Measurements from ENCODE around the gene SERTAD2. TPM values are rescaled to one million over a fixed set of nuclear protein-coding genes. Genes with fewer than 3 reads are reported as not detected.

The SERTAD2 gene
- total RNA-seq, 1 donor from 2014 or later, result 26.7 TPM

Other genes with a start within 250 kb of the SERTAD2 start
- 1.4 and 2.8 TPM in 2 replicates for gene LGALSL, start 199.8 kb downstream of the SERTAD2 start, total RNA-seq
- 39.1 and 39.6 TPM in 2 replicates for gene AFTPH, start 129.6 kb downstream of the SERTAD2 start, total RNA-seq